Activated naive CD8-positive, alpha-beta T cell (primary cell): Measurements from ENCODE around the gene UBAP1.
"Not testable (repeated sequence)": the region's sequence is repeated elsewhere in the genome, so short reads cannot be mapped to it uniquely, and the experiment has no call there.

Experiments
- H3K27ac Mint-ChIP-seq: one replicate; pipeline ENCODE4 v1.8.0; 2021; ENCODE audit warnings: mixed read lengths
- H3K27me3 Mint-ChIP-seq: one replicate; pipeline ENCODE4 v1.8.0; 2021; ENCODE audit warnings: mixed read lengths
- H3K36me3 Mint-ChIP-seq: one replicate; pipeline ENCODE4 v1.8.0; 2021; ENCODE audit warnings: mixed read lengths
- H3K4me1 Mint-ChIP-seq: one replicate; pipeline ENCODE4 v1.8.0; 2021; ENCODE audit warnings: low read depth, mixed read lengths
- H3K4me3 Mint-ChIP-seq: one replicate; pipeline ENCODE4 v1.8.0; 2021; ENCODE audit warnings: mild to moderate bottlenecking, mixed read lengths
- H3K9me3 Mint-ChIP-seq: one replicate; pipeline ENCODE4 v1.8.0; 2021; ENCODE audit warnings: low read depth, mixed read lengths

UBAP1 gene

DNA sequence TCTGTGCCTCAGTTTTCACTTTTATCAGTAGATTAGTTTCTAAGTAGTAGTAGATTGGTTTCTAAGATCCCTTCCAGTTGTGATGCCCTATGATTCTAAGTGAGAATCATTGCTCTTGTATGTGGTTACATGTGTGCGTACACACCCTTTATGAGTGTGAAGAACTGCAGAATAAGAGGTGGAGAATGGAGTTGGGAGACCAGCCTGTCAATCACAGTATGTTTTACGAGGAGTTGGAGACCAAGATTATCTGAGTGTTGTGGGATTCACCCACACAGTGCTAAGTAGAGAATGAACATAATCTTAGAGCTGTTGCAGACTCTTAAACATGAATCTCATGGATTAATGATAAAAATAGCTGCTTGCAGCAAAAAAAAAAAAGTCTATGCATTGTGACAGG is 112.6 kb downstream of the UBAP1 start:
- H3K4me3 Mint-ChIP-seq = no peak overlapping the region
- H3K4me1 Mint-ChIP-seq = no peaks in the 10 kb centered on the region
- H3K27me3 Mint-ChIP-seq = no peaks in the 10 kb centered on the region
- no peaks in the 10 kb centered on the region for H3K9me3 Mint-ChIP-seq
- H3K27ac Mint-ChIP-seq = no peak overlapping the region
- H3K36me3 Mint-ChIP-seq = no peaks in the 10 kb centered on the region

DNA sequence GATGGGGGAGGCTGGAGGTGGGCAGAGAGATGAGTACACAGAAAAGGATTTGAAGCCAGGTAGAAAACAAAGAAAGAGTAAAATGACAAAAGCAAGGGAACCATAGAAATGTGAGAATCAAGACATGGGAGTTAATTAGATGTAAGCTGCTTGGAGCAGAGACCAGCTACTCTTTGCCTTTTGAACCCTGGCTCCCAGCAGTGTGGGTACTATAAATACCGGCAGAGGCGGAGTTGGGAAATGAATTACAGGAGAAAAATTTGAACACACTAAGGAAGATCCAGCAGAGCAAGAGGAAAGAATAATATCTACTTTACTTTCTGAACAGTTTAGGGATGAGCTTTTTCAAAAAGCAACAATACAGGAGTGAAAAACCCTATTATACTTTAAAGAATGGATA is 113.7 kb downstream of the UBAP1 start:
- Mint-ChIP-seq H3K36me3 (no peaks in the 10 kb centered on the region), H3K9me3 (no peaks in the 10 kb centered on the region), H3K27ac (no peak overlapping the region), H3K27me3 (no peaks in the 10 kb centered on the region), H3K4me3 (no peak overlapping the region), H3K4me1 (no peaks in the 10 kb centered on the region)

DNA sequence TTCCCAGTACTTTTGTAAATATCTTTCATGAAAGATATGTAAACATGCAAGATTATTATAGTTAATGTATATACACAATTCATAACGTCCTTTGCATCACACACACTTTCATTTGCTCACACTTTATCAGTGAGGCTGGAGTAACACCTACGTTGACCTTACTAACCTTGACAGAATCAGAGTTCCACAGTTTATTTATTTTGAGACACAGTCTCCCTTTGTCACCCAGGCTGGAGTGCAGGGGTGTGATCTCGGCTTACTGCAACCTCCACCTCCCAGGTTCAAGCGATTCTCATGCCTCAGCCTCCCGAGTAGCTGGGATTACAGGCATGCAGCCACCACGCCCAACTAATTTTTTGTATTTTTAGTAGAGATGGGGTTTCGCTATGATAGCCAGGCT is 122.2 kb downstream of the UBAP1 start:
- H3K36me3 Mint-ChIP-seq, H3K4me3 Mint-ChIP-seq, H3K27me3 Mint-ChIP-seq, H3K4me1 Mint-ChIP-seq, H3K27ac Mint-ChIP-seq, H3K9me3 Mint-ChIP-seq: not testable (repeated sequence)
